ENCODE data around the gene SCO2.

SCO2 gene

GRCh38 chr22:50476868-50477267 lies 48.5 kb downstream of the SCO2 start:
- DNase-seq (ENCODE audit: low spot score), result no peak

- no peak for DNase-seq (ENCODE audit: low spot score)
These were observed 49.8 kb downstream of the SCO2 start for GRCh38 chr22:50475652-50476002.

- DNase-seq (ENCODE audit: low spot score), result peak; percentile 90
These were observed 50.4 kb downstream of the SCO2 start, which contains the start of gene SBF1 for GRCh38 chr22:50474710-50475651. TSS of gene SBF1 (minus strand) at chr22:50475035. CDS start at chr22:50474840, 195 bp downstream.

GRCh38 chr22:50473855-50474671 lies 51.3 kb downstream of the SCO2 start:
- DNase-seq (ENCODE audit: low spot score), result no peak
